C4-2B (cell line): Measurements from ENCODE around the gene IFT122.
"Not testable (repeated sequence)": the region's sequence is repeated elsewhere in the genome, so short reads cannot be mapped to it uniquely, and the experiment has no call there.

Experiments
- ZFX ChIP-seq: fragments of 450-650 bp; IDR thresholded peaks from 2 replicates; pipeline ENCODE4 v1.6.1; 2017
- TF ChIP-seq, protein P1 (sequence below): fragments of 450-650 bp; conservative IDR thresholded peaks from 2 replicates; pipeline ENCODE4 v1.5.1; 2017; ENCODE audit warnings: mild to moderate bottlenecking

DNA sequence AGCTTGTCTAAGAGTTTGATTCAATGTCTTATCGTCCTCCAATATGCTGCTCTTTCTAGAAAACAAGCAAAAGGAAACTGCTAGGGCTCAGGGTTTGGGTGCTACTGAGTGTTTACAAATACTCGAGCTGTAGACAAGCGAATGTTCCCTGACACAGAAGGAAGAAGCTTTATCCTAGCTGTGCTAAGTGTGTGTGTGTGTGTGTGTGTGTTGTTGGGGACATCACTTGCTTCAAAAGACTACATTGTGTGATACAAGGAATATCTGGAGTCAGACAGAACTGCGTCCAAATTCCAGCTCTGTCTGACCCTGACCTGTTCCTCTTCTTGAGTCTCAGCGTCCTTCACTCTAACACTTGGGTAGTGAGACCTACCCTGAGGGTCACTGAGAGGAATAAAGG, 54.5 kb downstream of the IFT122 start:
- TF ChIP-seq, protein P1, sequence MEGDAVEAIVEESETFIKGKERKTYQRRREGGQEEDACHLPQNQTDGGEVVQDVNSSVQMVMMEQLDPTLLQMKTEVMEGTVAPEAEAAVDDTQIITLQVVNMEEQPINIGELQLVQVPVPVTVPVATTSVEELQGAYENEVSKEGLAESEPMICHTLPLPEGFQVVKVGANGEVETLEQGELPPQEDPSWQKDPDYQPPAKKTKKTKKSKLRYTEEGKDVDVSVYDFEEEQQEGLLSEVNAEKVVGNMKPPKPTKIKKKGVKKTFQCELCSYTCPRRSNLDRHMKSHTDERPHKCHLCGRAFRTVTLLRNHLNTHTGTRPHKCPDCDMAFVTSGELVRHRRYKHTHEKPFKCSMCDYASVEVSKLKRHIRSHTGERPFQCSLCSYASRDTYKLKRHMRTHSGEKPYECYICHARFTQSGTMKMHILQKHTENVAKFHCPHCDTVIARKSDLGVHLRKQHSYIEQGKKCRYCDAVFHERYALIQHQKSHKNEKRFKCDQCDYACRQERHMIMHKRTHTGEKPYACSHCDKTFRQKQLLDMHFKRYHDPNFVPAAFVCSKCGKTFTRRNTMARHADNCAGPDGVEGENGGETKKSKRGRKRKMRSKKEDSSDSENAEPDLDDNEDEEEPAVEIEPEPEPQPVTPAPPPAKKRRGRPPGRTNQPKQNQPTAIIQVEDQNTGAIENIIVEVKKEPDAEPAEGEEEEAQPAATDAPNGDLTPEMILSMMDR, result not testable (repeated sequence)
- TF ChIP-seq ZFX, result not testable (repeated sequence)
